ENCODE data around the gene DUSP15. TPM values are rescaled to one million over a fixed set of nuclear protein-coding genes. Genes with fewer than 3 reads are reported as not detected.

The DUSP15 gene
- total and polyA plus RNA-seq, 12 donors = 0.90 to 7.2 (median 5.0) TPM

DNA sequence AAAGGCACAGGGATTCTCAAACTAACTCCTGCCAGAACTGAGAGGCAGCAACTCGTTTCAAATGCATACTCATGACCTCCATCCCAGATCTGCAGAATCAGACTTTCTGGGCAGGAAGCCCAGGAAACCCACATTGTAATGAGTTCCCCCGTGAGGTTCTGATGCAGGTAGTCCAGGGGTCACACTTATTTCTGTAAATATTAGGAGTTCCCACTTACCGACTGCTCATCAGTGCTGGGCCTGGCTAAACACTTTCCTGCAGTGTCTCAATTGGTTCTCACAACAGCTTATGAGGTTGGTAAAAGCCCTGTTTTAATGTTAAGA, 11.6 kb downstream of the DUSP15 start:
- Histone ChIP-seq H3K4me3 (no peak overlapping the region), H3K36me3 (no peaks in the 10 kb centered on the region), H3K27me3 (peaks cover 0 to 48% (median 24%) of the 10 kb centered on the region in 7 donors), H3K4me1 (peaks cover 9 to 22% (median 17%) of the 10 kb centered on the region in 9 donors), H3K27ac (no peak overlapping the region), H3K9me3 (no peaks in the 10 kb centered on the region)
- ATAC-seq (no peak), DNase-seq (no peak)
- intact Hi-C loops (cut with DNase I) = loop anchor here in 7 of 10 donors (5.0 to 10.0 kb wide), 5 partner anchors 94 to 236 kb away; partner anchors contain the start of gene PDRG1 (in 1 of the 7)
- TF ChIP-seq, protein P1, sequence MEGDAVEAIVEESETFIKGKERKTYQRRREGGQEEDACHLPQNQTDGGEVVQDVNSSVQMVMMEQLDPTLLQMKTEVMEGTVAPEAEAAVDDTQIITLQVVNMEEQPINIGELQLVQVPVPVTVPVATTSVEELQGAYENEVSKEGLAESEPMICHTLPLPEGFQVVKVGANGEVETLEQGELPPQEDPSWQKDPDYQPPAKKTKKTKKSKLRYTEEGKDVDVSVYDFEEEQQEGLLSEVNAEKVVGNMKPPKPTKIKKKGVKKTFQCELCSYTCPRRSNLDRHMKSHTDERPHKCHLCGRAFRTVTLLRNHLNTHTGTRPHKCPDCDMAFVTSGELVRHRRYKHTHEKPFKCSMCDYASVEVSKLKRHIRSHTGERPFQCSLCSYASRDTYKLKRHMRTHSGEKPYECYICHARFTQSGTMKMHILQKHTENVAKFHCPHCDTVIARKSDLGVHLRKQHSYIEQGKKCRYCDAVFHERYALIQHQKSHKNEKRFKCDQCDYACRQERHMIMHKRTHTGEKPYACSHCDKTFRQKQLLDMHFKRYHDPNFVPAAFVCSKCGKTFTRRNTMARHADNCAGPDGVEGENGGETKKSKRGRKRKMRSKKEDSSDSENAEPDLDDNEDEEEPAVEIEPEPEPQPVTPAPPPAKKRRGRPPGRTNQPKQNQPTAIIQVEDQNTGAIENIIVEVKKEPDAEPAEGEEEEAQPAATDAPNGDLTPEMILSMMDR (IDR thresholded peaks at IDR 0.05) = no peak
- 47 to 58% methylated on average over 3 of the region's 3 CpGs for WGBS, 2 donors

DNA sequence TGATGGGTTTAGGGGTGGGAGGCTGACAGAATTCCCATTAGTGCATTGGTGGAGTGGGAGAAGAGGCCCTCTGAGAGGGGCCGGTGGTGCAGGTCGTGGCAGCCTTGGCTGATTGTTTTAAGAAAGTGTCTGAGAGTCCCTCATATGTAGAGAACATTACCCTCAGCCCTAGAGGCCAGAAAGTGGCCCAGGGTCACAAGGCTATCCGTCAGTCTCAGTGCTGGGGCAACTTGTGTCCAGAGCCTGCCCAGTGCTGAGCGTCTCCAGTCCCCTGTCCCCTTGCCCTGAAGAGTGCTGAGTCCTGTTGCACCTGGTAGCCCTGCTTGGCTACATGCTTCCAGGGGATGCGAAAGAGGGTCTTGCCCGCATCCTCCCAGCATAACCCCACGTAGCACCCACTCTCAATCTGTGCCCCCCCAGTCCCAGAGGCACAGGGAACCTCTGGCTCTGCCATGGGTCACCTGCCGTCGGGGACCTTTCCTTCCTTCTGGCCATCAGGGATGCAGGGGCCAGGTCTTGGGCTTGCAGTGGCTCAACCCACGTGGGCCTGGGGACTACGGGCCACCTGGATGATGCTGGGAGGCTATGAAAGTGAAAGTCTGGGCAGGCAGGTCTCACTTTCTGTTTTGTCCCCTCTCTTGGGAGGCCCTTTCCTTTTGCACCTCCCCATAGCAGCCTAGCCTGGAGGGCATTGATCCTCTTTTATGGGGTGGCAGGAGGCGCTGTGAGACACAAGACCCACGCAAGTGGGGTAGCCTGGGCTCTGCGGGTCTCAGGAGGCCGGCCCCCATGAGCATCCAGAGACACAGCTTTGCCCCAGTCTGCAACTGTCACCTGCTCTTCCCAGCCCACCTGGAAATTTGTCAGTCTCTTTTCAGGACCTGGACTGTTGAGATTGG, 12.2 kb downstream of the DUSP15 start:
- TF ChIP-seq, protein P1 (IDR thresholded peaks at IDR 0.05) = no peak
- Histone ChIP-seq H3K4me1 (peaks cover 9 to 22% (median 17%) of the 10 kb centered on the region in 9 donors), H3K27me3 (peaks cover 0 to 48% (median 24%) of the 10 kb centered on the region in 7 donors), H3K9me3 (no peaks in the 10 kb centered on the region), H3K36me3 (no peaks in the 10 kb centered on the region), H3K4me3 (no peak overlapping the region), H3K27ac (no peak overlapping the region)
- DNase-seq = no peak
- intact Hi-C loops (cut with DNase I) = loop anchor here in 7 of 10 donors (5.0 to 10.0 kb wide), 5 partner anchors 94 to 237 kb away; partner anchors contain the start of gene PDRG1 (in 1 of the 7)
- ATAC-seq = no peak
- 81 to 84% methylated on average over 15 of the region's 15 CpGs for WGBS, 2 donors

DNA sequence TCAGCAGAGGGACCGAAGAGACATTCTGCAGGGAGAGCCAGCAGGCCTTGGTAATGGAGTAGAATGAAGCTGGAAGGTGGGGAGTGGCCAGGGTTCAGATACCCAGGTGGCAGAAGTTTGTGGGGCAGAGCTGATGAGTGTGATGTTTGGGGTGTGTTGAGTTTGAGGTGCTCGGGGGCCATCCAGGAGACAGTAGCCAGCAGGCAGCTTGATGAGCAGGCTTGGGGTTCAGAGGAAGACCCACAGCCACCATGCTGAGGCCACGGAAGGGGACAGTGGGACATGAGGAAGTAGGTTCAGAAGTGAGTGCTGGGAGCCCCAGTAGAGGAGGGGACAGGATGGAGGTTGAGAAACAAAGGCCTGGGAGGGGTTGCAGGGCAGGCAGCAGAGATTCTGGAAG, 13.8 kb downstream of the DUSP15 start:
- Histone ChIP-seq H3K27ac (no peak overlapping the region), H3K4me3 (no peak overlapping the region), H3K27me3 (peaks cover 0 to 52% (median 34%) of the 10 kb centered on the region in 7 donors), H3K9me3 (no peaks in the 10 kb centered on the region), H3K36me3 (no peaks in the 10 kb centered on the region), H3K4me1 (peaks cover 9 to 19% (median 17%) of the 10 kb centered on the region in 9 donors)
- WGBS, 2 donors = 64 to 68% methylated on average over 3 of the region's 3 CpGs
- ATAC-seq (no peak), DNase-seq (no peak)
- intact Hi-C loops (cut with DNase I) = loop anchor here in 7 of 10 donors (5.0 to 10.0 kb wide), 5 partner anchors 96 to 238 kb away; partner anchors contain the start of gene PDRG1 (in 1 of the 7)
- TF ChIP-seq, protein P1 (IDR thresholded peaks at IDR 0.05) = no peak

DNA sequence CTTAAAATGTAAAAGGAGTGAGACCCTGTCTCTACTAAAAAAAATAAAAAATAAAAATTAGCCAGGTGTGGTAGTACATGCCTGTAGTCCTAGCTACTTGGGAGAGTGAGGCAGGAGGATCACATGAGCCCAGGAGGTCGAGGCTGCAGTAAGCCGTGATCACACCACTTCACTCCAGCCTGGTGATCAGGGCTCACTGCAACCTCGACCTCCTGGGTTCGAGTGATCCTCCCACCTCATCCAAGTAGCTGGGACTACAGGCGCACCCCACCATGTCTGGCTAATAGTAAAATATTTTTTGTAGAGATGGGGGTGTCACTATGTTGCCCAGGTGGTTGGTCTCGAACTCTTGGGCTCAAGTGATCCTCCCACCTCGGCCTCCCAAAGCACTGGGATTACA, 16.8 kb downstream of the DUSP15 start:
- no peak for DNase-seq
- no peak overlapping the region for H3K27ac ChIP-seq
- ATAC-seq = no peak
- H3K4me1 ChIP-seq = peaks cover 0 to 3% (median 0%) of the 10 kb centered on the region in 9 donors
- H3K4me3 ChIP-seq = no peak overlapping the region
- H3K9me3 ChIP-seq = no peaks in the 10 kb centered on the region
- no peaks in the 10 kb centered on the region for H3K36me3 ChIP-seq
- TF ChIP-seq, protein P1 (IDR thresholded peaks at IDR 0.05) = no peak
- intact Hi-C loops (cut with DNase I) = loop anchor here (1.0 to 10.0 kb wide), 8 partner anchors 99 to 241 kb away; partner anchors contain the start of gene PDRG1 (in 7 of the 10)
- peaks cover 0 to 68% (median 55%) of the 10 kb centered on the region in 7 donors for H3K27me3 ChIP-seq
- 70 to 85% methylated on average over 7 of the region's 7 CpGs for WGBS, 2 donors
